ENCODE results near the gene ZFP30. TPM values are rescaled to one million over a fixed set of nuclear protein-coding genes. Genes with fewer than 3 reads are reported as not detected.

The ZFP30 gene
- total and polyA plus RNA-seq, 2 of the 13 experiments (the other 11 are each of a cell fraction or from before 2014, with no cell fraction given): 3.4 to 19.2 TPM

DNA sequence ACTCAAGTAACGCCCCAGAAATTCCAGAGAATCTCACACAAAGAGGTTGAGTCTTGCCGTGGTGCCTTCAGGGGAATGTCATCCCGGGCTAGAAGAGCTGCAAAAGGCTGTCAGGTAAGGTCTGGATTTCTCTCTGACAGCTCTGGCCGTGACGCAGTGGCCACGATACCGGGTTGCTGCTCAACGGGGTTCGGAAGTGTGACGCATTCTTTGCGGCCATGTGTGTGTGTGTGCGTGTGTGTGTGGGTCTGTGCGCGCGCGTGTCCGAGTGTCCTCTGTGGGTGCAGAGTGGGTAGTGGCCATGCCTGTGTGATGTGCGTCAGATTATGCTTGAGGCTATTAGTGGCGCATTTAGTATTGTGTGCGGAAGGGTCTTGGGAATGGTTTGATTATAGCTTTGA is 60.3 kb downstream of the ZFP30 start (continued):
- TF ChIP-seq ZNF441 (CRISPR knock-in tag; IDR thresholded peaks at IDR 0.05; ENCODE audit: borderline replicate concordance) (no peak), ZKSCAN5 (CRISPR knock-in tag; IDR thresholded peaks at IDR 0.05) (no peak), ZNF333 (CRISPR knock-in tag; IDR thresholded peaks at IDR 0.05; ENCODE audit: borderline replicate concordance) (no peak)

DNA sequence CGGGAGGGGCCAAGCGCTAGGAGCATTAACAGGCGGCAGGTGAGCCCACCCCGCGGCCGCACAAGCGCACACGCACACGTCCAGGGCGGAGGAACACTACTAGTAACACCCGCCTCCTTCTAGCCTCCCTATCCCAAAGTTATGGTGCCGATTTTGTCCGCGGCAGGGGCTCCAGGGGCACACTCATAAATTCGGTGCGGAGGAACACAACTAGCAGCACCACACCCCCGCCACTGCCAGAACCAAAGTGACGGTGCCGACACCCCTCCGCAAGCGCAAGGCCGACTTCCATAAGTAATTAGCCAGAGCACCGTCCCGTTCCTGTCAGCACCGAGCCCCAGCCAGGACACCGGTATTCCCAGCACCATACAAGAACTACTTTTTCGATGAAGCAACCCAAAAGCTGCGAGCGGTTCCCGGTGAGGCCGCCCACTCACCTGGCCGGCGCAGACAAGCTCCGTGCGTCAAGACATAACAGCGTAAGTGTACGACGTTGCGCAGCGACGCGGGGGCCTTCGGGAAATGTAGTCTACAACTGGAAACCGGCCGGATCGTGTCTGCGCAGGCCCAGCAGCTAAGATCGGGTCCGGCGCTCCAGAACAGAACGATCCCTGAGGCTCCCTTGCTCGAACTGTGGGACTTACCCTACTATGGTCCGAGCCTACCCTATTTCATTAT is 60.8 kb downstream of the ZFP30 start, which contains the start of the genes ZNF540 and ZNF571:
Gene ZNF540, plus strand, starts transcription at position 573 of the 678 bp plus-strand sequence. CDS start 3,572 bp downstream, outside the sequence.
Gene ZNF571, minus strand, starts transcription at position 489 of the 678 bp plus-strand sequence. CDS start 8,116 bp downstream, outside the sequence.
- Histone ChIP-seq H3K27ac (ENCODE audit: extremely low read length, insufficient read depth, low read length) (peak within 1 kb of the TSS; percentile 73), H3K79me2 (ENCODE audit: insufficient read depth, low read length) (no peaks in the 10 kb centered on the region), H3K9me3 (ENCODE audit: low read length) (peaks cover 11% of the 10 kb centered on the region; the same call in 1 of the 2 replicates), H3K4me1 (ENCODE audit: insufficient read depth, low read length) (peaks cover 14% of the 10 kb centered on the region; the same call in 1 of the 2 replicates), H3K4me3 (replicated peaks in 1 of 3; ENCODE audit: insufficient read depth in 1 of 3, low read depth in 2 of 3, low read length in 3 of 3) (peak within 1 kb of the TSS; percentile 70 to 96 (median 88)), H4K20me1 (ENCODE audit: insufficient read depth, low read length) (no peaks in the 10 kb centered on the region), H3K27me3 (ENCODE audit: control insufficient read depth in 1 of 2, insufficient read depth in 2 of 2, low read length in 2 of 2) (no peaks in the 10 kb centered on the region; a peak in 1 of 5 replicates), H2AFZ (ENCODE audit: low read length) (peak within 1 kb of the TSS; percentile 90), H3K4me2 (ENCODE audit: low read depth, low read length) (peak within 1 kb of the TSS; percentile 93), H3K9ac (ENCODE audit: insufficient read depth, low read depth, low read length) (peak within 1 kb of the TSS; percentile 71), H3K36me3 (replicated peaks in 1 of 2; ENCODE audit: control insufficient read depth in 1 of 2, insufficient read depth in 2 of 2, low read length in 2 of 2) (no peaks in the 10 kb centered on the region)
- CTCF ChIA-PET (ENCODE audit: low intra/inter-chr PET ratio, low total read pairs): no interaction called here
- DNase-seq (ENCODE audit: low spot score) (peak; percentile 90), FAIRE-seq (peak; percentile 83), ATAC-seq (peak; percentile 99)
- no TSS peak for BruUV-seq (replicated peaks)
- POLR2A ChIA-PET: interaction anchor here (0.7 to 1.9 kb wide), 19 partner anchors 58 to 1216 kb away, joined by 3 to 11 read pairs (median 4); partner anchors contain the start of genes SIPA1L3, WDR87, ZFP30 and ZNF260
- WGBS (ENCODE audit: low lambda C conversion rate): 0% methylated on average over 1 of the region's 53 CpGs
- in situ Hi-C loops (cut with HindIII; ENCODE audit: extremely low pct_ligation_motif_present, low pct_unique_long_range_greater_than_20kb) (no loop called here), intact Hi-C loops (cut with micrococcal nuclease; ENCODE audit: unreplicated experiment) (loop anchor here (2.0 to 5.0 kb wide), 2 partner anchors 63 to 128 kb away; partner anchors contain the start of genes ZFP30 and ZNF569)
- TF ChIP-seq ZNF317 (CRISPR knock-in tag; IDR thresholded peaks at IDR 0.05) (peak; percentile 79; the same call in 1 of the 2 replicates), MYC (CRISPR knock-in tag; IDR thresholded peaks at IDR 0.05; ENCODE audit: borderline replicate concordance) (peak; percentile 48; the same call in 1 of the 2 replicates), U2AF2 (IDR thresholded peaks at IDR 0.05; ENCODE audit: low read depth, low read length) (no peak), ERF (CRISPR knock-in tag; IDR thresholded peaks at IDR 0.05) (0 out of 2 replicates have a peak, but pooled peaks have one; percentile 34), ZNF460 (CRISPR knock-in tag; IDR thresholded peaks at IDR 0.05; ENCODE audit: borderline replicate concordance) (no peak), ZNF577 (CRISPR knock-in tag; IDR thresholded peaks at IDR 0.05; ENCODE audit: borderline replicate concordance, low read depth) (no peak), HOXA7 (CRISPR knock-in tag; IDR thresholded peaks at IDR 0.05) (no peak), ONECUT2 (CRISPR knock-in tag; IDR thresholded peaks at IDR 0.05) (no peak), ZNF572 (CRISPR knock-in tag; IDR thresholded peaks at IDR 0.05) (no peak), NFYC (CRISPR knock-in tag; IDR thresholded peaks at IDR 0.05) (no peak; the same call in 1 of the 2 replicates), ZFP62 (CRISPR knock-in tag; IDR thresholded peaks at IDR 0.05) (no peak), TEAD3 (CRISPR knock-in tag; optimal IDR thresholded peaks at IDR 0.05; ENCODE audit: borderline replicate concordance) (peak; percentile 44)
- TF ChIP-seq, protein P1, sequence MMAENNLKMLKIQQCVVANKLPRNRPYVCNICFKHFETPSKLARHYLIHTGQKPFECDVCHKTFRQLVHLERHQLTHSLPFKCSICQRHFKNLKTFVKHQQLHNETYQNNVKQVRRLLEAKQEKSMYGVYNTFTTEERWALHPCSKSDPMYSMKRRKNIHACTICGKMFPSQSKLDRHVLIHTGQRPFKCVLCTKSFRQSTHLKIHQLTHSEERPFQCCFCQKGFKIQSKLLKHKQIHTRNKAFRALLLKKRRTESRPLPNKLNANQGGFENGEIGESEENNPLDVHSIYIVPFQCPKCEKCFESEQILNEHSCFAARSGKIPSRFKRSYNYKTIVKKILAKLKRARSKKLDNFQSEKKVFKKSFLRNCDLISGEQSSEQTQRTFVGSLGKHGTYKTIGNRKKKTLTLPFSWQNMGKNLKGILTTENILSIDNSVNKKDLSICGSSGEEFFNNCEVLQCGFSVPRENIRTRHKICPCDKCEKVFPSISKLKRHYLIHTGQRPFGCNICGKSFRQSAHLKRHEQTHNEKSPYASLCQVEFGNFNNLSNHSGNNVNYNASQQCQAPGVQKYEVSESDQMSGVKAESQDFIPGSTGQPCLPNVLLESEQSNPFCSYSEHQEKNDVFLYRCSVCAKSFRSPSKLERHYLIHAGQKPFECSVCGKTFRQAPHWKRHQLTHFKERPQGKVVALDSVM (CRISPR knock-in tag; IDR thresholded peaks at IDR 0.05): peak; percentile 32; the same call in 1 of the 2 replicates
- TF ChIP-seq, protein P2, sequence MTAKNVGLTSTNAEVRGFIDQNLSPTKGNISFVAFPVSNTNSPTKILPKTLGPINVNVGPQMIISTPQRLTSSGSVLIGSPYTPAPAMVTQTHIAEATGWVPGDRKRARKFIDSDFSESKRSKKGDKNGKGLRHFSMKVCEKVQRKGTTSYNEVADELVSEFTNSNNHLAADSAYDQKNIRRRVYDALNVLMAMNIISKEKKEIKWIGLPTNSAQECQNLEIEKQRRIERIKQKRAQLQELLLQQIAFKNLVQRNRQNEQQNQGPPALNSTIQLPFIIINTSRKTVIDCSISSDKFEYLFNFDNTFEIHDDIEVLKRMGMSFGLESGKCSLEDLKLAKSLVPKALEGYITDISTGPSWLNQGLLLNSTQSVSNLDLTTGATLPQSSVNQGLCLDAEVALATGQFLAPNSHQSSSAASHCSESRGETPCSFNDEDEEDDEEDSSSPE (CRISPR knock-in tag; IDR thresholded peaks at IDR 0.05): peak; percentile 52
- TF ChIP-seq, protein P3, sequence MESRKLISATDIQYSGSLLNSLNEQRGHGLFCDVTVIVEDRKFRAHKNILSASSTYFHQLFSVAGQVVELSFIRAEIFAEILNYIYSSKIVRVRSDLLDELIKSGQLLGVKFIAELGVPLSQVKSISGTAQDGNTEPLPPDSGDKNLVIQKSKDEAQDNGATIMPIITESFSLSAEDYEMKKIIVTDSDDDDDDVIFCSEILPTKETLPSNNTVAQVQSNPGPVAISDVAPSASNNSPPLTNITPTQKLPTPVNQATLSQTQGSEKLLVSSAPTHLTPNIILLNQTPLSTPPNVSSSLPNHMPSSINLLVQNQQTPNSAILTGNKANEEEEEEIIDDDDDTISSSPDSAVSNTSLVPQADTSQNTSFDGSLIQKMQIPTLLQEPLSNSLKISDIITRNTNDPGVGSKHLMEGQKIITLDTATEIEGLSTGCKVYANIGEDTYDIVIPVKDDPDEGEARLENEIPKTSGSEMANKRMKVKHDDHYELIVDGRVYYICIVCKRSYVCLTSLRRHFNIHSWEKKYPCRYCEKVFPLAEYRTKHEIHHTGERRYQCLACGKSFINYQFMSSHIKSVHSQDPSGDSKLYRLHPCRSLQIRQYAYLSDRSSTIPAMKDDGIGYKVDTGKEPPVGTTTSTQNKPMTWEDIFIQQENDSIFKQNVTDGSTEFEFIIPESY (CRISPR knock-in tag; IDR thresholded peaks at IDR 0.05): peak; percentile 33; the same call in 1 of the 2 replicates
